Heart left ventricle (tissue), 16 donors: ENCODE results near the gene DCAF6. TPM values are rescaled to one million over a fixed set of nuclear protein-coding genes. Genes with fewer than 3 reads are reported as not detected.

ENCODE experiments used
- ATAC-seq, 4 donors: fragments of 200-7000 bp; cut with Tn5 transposase; one replicate each; pipeline ENCODE4 v1.9.1; 2020 to 2022; ENCODE audit warnings: moderate library complexity in 4 of 4, mild to moderate bottlenecking in 3 of 4, moderate number of reproducible peaks in 1 of 4
- DNase-seq, 5 donors: peaks; one replicate each; pipeline ENCODE4 v3.0.0-alpha.2; 2020
- H3K27ac ChIP-seq, 12 donors: fragments of 200-600 bp; sonication (generic) in 4 of 12; one replicate each; pipeline versions ENCODE4 v1.5.0 to v1.8.0; 2016 to 2022; ENCODE audit warnings: mild to moderate bottlenecking in 2 of 12
- H3K27me3 ChIP-seq, 9 donors: fragments of 200-600 bp; sonication (generic) in 2 of 9; one replicate each; pipeline versions ENCODE4 v1.5.1 to v1.8.0; 2016 to 2022; ENCODE audit warnings: mild to moderate bottlenecking in 3 of 9
- H3K36me3 ChIP-seq, 9 donors: fragments of 200-600 bp; sonication (generic) in 2 of 9; one replicate each; pipeline versions ENCODE4 v1.5.0 to v1.8.0; 2018 to 2022; ENCODE audit warnings: mild to moderate bottlenecking in 2 of 9
- H3K4me1 ChIP-seq, 12 donors: fragments of 200-600 bp; sonication (generic) in 4 of 12; one replicate each; pipeline versions ENCODE4 v1.5.0 to v1.8.0; 2016 to 2022; ENCODE audit warnings: mild to moderate bottlenecking in 3 of 12
- H3K4me3 ChIP-seq, 12 donors: fragments of 200-600 bp; sonication (generic) in 4 of 12; one replicate each; pipeline versions ENCODE4 v1.5.0 to v1.8.0; 2017 to 2022; ENCODE audit warnings: mild to moderate bottlenecking in 9 of 12, moderate library complexity in 4 of 12
- H3K9me3 ChIP-seq, 12 donors: fragments of 200-600 bp; sonication (generic) in 4 of 12; one replicate each; pipeline versions ENCODE4 v1.5.0 to v1.8.0; 2016 to 2022; ENCODE audit warnings: mild to moderate bottlenecking in 1 of 12
- POLR2A ChIP-seq, 2 donors: fragments of 450-650 bp; IDR thresholded peaks; one replicate each; pipeline ENCODE4 v1.6.1; 2017; ENCODE audit warnings: antibody characterized with exemption in 2 of 2, mild to moderate bottlenecking in 2 of 2, moderate library complexity in 2 of 2
- WGBS, 4 donors: extraction: QIAGEN DNeasy Blood & Tissue Kit in 2 of 4; methylation state at CpG; one replicate each; pipeline versions ENCODE4 v1.1.5 to v1.1.7; 2013 to 2018; 5-methylcytosine and 5-hydroxymethylcytosine counted together
- intact Hi-C, 10 donors: fragments of 100-400 bp; cut with DNase I; formaldehyde crosslinking; loops; one replicate each; pipeline versions ENCODE4 v1.11.1 to v1.14.2; 2022
- polyA plus RNA-seq, 2 donors: library from polyadenylated mRNA; stranded (reverse); fragments of 200-250 nt; gene quantifications; one replicate each; pipeline ENCODE4 v1.2.3, GENCODE V29; 2013
- total RNA-seq, 9 donors: library from RNA; depleted of rRNA in 2 of 9; stranded (reverse); fragments of >200 nt in 2 of 9; fragmentation: NEBNext Ultra II Directional in 3 of 9; extraction: Animal tissue kit (Norgen Biotek cat#: 25700) in 3 of 9; gene quantifications; one replicate each; pipeline versions ENCODE4 v1.1.0 to v1.2.4, GENCODE V29; 2016 to 2023
- TF ChIP-seq, protein P1 (sequence below), 12 donors: fragments of 200-600 bp; sonication (generic) in 4 of 12; IDR thresholded peaks; one replicate each; pipeline versions ENCODE4 v1.5.0 to v1.8.0; 2018 to 2022; ENCODE audit warnings: antibody characterized with exemption in 12 of 12, mild to moderate bottlenecking in 5 of 12
- donor health status: ischemic (EF 13 %, LVEDD 7.1; RV severe dilation, severe dysfunction).
- donor health status: healthy with polysubstance abuse.
- donor health status: DM: no; HTN: yes; CAD: no.
- donor health status: DM: no; HTN: no; CAD: no.
- donor health status: ischemic (EF 25% LVEDD 6.9; RV normal size, moderate dysfunction).
- donor health status: ischemic (EF 25% LVEDD 5.7; RV mildly dilated, moderate dysfunction).
- donor health status: healthy.
- donor health status: DM: yes; HTN: yes; CAD: no.
- donor health status: ischemic (EF 35%, LVEDD 5.7; RV mildly dilated, moderate dysfunction).
- donor health status: nonischemic (EF 11% LVEDD 7.7; RV severe dilation, severe dysfunction).
- donor health status: DM: yes; HTN: yes; CAD: no.
- donor health status: PGD.
- donor health status: ischemic (EF 29% LVEDD 5.4; RV normal size, mild dysfunction).
- donor health status: nonischemic (EF 23%, LVEDD 6.1; RV moderate dilation, normal function).

DCAF6 gene
- total and polyA plus RNA-seq, 11 donors, result 66.9 to 245 (median 180) TPM

DNA sequence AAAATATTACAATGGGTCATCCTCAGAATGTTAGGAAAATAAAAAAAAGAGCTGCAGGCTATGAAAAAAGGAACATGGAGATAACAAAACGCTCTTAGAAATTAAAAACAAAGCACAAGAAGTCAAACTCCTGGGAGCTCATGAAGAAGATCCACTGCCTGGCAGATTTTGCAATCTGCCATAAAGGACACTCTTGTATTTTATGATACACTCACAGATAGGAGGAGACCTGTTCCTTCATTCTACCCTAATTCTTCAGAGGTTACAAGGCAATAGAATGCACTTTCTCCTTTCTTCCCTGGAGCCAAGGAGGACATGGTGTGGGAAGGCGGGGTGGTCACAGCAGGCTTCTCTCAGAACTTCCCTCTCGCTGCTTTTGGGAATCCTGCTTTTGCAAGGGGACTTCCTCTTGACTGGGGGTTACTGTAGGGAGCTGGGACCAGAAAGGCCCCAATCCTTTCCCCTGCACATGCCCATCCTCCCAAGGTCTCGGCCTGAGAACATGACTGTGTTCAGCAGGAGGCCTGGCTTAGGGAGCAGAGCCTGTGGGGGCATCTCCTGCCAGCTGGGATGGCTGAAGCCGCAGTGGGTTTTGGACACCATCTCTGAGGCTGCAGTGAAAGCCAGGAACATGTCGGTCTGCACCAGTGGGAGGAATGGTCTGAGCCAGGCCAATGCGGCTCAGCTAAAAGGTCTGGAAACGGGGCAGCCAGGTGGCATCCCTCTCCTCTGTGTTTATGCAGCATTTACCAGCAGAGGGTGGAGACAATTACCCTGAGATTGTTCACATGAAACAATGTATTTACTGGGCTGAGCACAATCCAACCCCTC lies 155.5 kb downstream of the DCAF6 start:
- Histone ChIP-seq H3K27me3 (no peaks in the 10 kb centered on the region), H3K36me3 (peaks cover 0 to 20% (median 6%) of the 10 kb centered on the region in 9 donors), H3K4me1 (peaks cover 0 to 7% (median 0%) of the 10 kb centered on the region in 12 donors), H3K27ac (no peak overlapping the region), H3K4me3 (no peak overlapping the region), H3K9me3 (no peaks in the 10 kb centered on the region)
- no peak for TF ChIP-seq POLR2A (IDR thresholded peaks at IDR 0.05)
- TF ChIP-seq, protein P1, sequence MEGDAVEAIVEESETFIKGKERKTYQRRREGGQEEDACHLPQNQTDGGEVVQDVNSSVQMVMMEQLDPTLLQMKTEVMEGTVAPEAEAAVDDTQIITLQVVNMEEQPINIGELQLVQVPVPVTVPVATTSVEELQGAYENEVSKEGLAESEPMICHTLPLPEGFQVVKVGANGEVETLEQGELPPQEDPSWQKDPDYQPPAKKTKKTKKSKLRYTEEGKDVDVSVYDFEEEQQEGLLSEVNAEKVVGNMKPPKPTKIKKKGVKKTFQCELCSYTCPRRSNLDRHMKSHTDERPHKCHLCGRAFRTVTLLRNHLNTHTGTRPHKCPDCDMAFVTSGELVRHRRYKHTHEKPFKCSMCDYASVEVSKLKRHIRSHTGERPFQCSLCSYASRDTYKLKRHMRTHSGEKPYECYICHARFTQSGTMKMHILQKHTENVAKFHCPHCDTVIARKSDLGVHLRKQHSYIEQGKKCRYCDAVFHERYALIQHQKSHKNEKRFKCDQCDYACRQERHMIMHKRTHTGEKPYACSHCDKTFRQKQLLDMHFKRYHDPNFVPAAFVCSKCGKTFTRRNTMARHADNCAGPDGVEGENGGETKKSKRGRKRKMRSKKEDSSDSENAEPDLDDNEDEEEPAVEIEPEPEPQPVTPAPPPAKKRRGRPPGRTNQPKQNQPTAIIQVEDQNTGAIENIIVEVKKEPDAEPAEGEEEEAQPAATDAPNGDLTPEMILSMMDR (IDR thresholded peaks at IDR 0.05), result no peak
- intact Hi-C loops, result loop anchor here in 4 of 10 donors (5.0 to 10.0 kb wide), 3 partner anchors 55 to 233 kb away; no protein-coding TSS in a partner anchor
- ATAC-seq, result no peak
- DNase-seq, result no peak
- 90 to 92% (median 91%) methylated on average over 8 of the region's 8 CpGs for WGBS, 4 donors

DNA sequence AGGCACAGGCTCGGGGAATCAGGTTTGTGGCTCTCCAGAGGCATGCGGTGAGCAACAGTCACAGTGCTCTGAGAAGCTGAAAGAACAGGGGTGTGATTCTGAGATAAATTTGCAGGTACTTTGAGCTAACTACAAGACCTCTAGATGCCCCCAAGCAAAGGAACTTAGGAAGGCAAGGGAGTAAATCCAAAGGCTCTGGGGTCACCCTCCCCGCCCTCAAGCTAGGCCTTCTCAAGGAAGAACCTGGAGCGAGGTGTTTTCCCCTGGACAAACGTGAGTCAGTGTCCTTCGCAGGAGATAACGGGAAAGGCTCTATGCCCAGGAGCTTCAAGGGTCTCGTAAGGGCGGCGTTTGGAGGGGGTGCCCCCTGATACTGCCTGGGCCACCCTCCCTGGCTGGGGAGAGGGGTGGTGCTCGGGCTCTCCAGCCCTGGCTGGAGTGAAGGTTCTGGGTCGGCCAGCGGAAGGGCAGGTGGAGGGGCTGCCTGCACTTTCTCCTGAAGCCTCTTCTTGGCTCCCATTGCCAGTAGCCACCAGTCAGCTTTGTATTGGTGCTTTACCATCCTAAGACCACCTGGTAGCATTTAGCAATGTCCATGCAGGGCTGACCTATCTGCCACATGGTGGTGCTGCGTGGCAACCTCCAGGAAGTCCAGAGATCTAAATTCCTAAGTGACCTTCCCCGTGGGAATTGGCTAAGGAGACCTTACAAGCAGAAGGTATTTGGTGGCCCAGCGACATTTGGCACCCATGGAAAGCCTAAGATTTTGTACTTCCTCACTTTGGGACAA lies 156.3 kb downstream of the DCAF6 start:
- H3K27me3 ChIP-seq, result no peaks in the 10 kb centered on the region
- H3K4me3 ChIP-seq, result no peak overlapping the region
- WGBS, 4 donors, result 86 to 89% (median 87%) methylated on average over 15 to 16 of the region's 16 CpGs
- TF ChIP-seq POLR2A (IDR thresholded peaks at IDR 0.05), result no peak
- TF ChIP-seq, protein P1 (IDR thresholded peaks at IDR 0.05), result peak in 8 of 12 donors; percentile 8 to 44 (median 26)
- peaks cover 0 to 26% (median 6%) of the 10 kb centered on the region in 9 donors for H3K36me3 ChIP-seq
- H3K27ac ChIP-seq, result no peak overlapping the region
- peaks cover 0 to 7% (median 0%) of the 10 kb centered on the region in 12 donors for H3K4me1 ChIP-seq
- DNase-seq (no peak), ATAC-seq (peak in 1 of 4 donors; percentile 45)
- intact Hi-C loops, result loop anchor here in 4 of 10 donors (5.0 to 10.0 kb wide), 3 partner anchors 55 to 232 kb away; no protein-coding TSS in a partner anchor
- no peaks in the 10 kb centered on the region for H3K9me3 ChIP-seq

DNA sequence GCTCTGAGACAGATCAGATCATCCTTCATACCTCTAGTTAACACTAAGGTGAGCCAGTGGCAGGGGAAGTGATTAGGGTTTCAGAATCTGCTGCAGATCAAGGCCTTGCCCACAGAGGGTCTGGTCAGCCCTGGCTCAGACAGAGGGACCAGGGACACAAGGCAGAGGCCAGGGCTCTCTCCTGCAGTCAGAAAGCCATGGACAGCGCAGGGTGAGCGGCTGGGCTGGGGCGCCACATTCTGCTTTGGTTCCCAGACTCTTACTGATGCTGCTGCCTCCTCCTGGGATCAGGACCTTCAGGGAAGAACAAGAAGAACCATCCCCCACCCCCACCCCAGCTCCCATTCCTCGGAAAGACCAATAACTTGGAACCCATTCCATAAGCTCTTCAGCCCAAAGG lies 157.1 kb downstream of the DCAF6 start:
- intact Hi-C loops, result loop anchor here in 4 of 10 donors (5.0 to 10.0 kb wide), 3 partner anchors 54 to 231 kb away; no protein-coding TSS in a partner anchor
- H3K4me1 ChIP-seq, result peaks cover 0 to 7% (median 0%) of the 10 kb centered on the region in 12 donors
- ATAC-seq, result no peak
- H3K36me3 ChIP-seq, result peaks cover 0 to 22% (median 6%) of the 10 kb centered on the region in 9 donors
- H3K4me3 ChIP-seq, result no peak overlapping the region
- 95 to 99% (median 97%) methylated on average over 4 of the region's 4 CpGs for WGBS, 4 donors
- TF ChIP-seq, protein P1 (IDR thresholded peaks at IDR 0.05), result no peak
- TF ChIP-seq POLR2A (IDR thresholded peaks at IDR 0.05), result no peak
- no peak for DNase-seq
- H3K27ac ChIP-seq, result no peak overlapping the region
- no peaks in the 10 kb centered on the region for H3K27me3 ChIP-seq
- H3K9me3 ChIP-seq, result no peaks in the 10 kb centered on the region
